NCI-H1105 (cell line): ENCODE results near the gene SMOC2.

ENCODE experiments used
- DNase-seq: peaks from one replicate; lab custom pipeline; 2025; lab: John Stamatoyannopoulos, UW

The SMOC2 gene

GRCh38 chr6:168440520-168441433, at the start of gene SMOC2:
SMOC2 (plus strand) TSS chr6:168441184; CDS start chr6:168441371, 187 bp downstream.
- peak; percentile 76 for DNase-seq

GRCh38 chr6:168393126-168393870, 47.7 kb upstream of the SMOC2 start:
- no peak for DNase-seq

- no peak for DNase-seq
These were observed 46.4 kb upstream of the SMOC2 start for GRCh38 chr6:168394606-168395005.

GRCh38 chr6:168395983-168396382, 45.0 kb upstream of the SMOC2 start:
- DNase-seq = no peak

GRCh38 chr6:168396561-168396960, 44.4 kb upstream of the SMOC2 start:
- no peak for DNase-seq

- no peak for DNase-seq
These were observed 44.0 kb upstream of the SMOC2 start for GRCh38 chr6:168397012-168397411.

GRCh38 chr6:168400037-168400436, 40.9 kb upstream of the SMOC2 start:
- no peak for DNase-seq

- no peak for DNase-seq
These were observed 37.5 kb upstream of the SMOC2 start for GRCh38 chr6:168403370-168404005.

GRCh38 chr6:168404560-168404959, 36.4 kb upstream of the SMOC2 start:
- DNase-seq = no peak

- DNase-seq = no peak
These were observed 33.1 kb upstream of the SMOC2 start for GRCh38 chr6:168407842-168408241.

GRCh38 chr6:168408504-168409136, 32.4 kb upstream of the SMOC2 start:
- no peak for DNase-seq

GRCh38 chr6:168410035-168410434, 30.9 kb upstream of the SMOC2 start:
- DNase-seq = no peak

GRCh38 chr6:168410554-168411011, 30.4 kb upstream of the SMOC2 start:
- DNase-seq = no peak

- no peak for DNase-seq
These were observed 29.9 kb upstream of the SMOC2 start for GRCh38 chr6:168411130-168411529.

GRCh38 chr6:168411793-168412192, 29.2 kb upstream of the SMOC2 start:
- no peak for DNase-seq

GRCh38 chr6:168412456-168412855, 28.5 kb upstream of the SMOC2 start:
- no peak for DNase-seq

GRCh38 chr6:168413018-168413720, 27.8 kb upstream of the SMOC2 start:
- DNase-seq = no peak

GRCh38 chr6:168413856-168414255, 27.1 kb upstream of the SMOC2 start:
- DNase-seq = no peak

GRCh38 chr6:168414336-168415097, 26.5 kb upstream of the SMOC2 start:
- DNase-seq = no peak
